ENCODE results near the gene DNAJC18. TPM values are rescaled to one million over a fixed set of nuclear protein-coding genes. Genes with fewer than 3 reads are reported as not detected.
A peak's percentile ranks its signal among the peaks of the same experiment; 100 is the strongest.
"Not testable (repeated sequence)": the region's sequence is repeated elsewhere in the genome, so short reads cannot be mapped to it uniquely, and the experiment has no call there.

The DNAJC18 gene
- polyA plus RNA-seq (2012; ENCODE audit: insufficient read depth, insufficient read length), result 18.7 TPM

DNA sequence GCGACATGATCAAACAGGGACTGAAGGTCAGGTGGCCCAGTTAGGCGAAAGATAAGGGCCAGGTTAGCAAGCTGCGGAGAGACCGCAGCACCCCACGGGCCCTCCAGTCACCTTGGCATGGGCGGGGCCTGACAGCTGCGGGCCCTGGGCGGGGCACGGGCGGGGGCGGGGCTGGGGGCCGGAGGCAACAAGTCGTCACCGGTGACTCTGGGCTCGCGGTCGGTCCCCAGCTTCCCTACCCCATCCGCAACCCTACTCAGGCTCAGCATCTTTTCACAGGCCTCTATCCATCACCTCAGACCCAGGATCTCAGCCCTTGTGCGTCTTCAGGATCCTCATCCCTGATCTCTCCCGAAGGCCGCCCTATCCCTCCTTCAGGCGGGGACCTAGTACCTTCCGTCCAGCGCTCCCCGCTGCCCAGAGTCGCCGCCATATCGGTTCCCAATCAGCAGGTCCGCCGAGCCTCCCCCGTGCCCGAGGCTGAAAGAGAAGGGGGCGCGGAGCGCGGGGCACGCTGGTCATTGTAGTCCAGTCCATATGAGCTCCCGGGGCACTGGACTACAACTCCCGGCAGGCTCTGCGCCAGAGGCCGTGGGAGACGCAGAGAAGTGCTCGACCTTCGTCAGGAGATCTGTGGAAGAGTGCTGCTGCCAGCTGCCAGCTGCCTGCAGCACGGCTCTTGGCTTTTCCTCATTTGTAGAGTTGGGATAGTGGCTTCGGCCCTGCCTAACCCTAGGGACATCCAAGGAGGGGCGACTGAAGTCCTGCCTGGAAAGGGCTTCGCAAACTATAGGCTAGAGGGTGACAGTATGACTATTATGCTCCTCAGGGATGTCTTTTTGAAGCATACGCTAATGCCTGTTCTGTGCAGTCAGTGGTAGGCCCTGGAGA is at the start of gene DNAJC18:
Gene DNAJC18, minus strand, starts transcription at position 513 of the 891 bp plus-strand sequence. Its CDS starts 80 bp downstream, at position 433.
- peak; percentile 76 for DNase-seq (ENCODE audit: low read depth, low spot score)
- peak within 1 kb of the TSS; percentile 93 for H3K4me3 ChIP-seq (ENCODE audit: low read length)

DNA sequence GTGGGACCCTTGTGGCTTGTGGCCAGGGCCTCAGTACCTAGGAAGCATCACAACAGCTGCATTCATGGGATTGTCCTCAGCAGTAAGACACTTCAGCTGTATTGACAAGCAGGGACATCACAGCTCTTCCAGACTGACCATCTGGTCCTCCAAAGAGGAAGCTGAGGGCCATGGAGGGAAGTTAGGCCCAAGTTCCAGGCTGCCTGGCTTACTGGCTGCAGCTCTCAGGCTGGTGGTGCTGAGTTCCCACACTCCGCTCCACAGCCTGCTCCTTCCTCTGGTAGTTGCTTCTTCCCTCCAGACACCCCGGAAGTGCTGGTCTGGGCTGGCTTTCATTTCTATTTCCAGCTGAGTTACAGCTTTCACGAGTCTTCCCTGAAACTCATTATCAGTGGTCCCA is 48.9 kb upstream of the DNAJC18 start:
- no peak for DNase-seq (ENCODE audit: low read depth, low spot score)
- H3K4me3 ChIP-seq (ENCODE audit: low read length), result no peak overlapping the region

DNA sequence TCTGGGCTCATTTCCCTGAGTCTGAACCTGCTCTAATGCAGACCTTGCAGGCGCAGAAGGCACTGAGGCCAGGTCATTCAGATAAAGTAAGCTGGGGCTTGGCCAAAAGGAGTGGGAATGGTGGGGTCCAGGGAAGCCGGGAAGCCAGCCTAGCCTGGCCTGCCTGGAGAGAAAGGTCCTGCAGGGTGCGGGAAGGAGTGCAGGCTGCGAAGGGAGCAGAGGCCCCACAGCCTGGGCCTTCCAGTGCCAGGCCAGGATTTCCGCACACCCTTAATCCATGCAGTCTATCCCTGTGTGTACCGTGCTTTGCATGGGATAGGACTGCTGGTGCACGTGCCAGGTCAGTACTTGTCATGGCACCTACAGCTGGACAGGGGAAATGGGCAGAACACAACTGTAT is 46.9 kb upstream of the DNAJC18 start:
- no peak overlapping the region for H3K4me3 ChIP-seq (ENCODE audit: low read length)
- DNase-seq (ENCODE audit: low read depth, low spot score), result no peak

DNA sequence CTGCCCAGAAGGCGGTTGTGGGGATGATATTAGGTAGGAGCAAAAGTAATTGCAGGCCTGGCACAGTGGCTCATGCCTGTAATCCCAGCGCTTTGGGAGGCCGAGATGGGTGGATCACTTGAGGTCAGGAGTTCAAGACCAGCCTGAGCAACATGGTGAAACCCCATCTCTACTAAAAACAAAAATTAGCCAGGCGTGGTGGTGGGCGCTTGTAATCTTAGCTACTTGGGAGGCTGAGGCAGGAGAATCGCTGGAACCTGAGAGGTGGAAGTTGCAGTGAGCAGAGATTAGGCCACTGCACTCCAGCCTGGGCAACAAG is 43.5 kb upstream of the DNAJC18 start:
- peak overlapping the region; percentile 72 for H3K4me3 ChIP-seq (ENCODE audit: low read length)
- DNase-seq (ENCODE audit: low read depth, low spot score), result not testable (repeated sequence)

DNA sequence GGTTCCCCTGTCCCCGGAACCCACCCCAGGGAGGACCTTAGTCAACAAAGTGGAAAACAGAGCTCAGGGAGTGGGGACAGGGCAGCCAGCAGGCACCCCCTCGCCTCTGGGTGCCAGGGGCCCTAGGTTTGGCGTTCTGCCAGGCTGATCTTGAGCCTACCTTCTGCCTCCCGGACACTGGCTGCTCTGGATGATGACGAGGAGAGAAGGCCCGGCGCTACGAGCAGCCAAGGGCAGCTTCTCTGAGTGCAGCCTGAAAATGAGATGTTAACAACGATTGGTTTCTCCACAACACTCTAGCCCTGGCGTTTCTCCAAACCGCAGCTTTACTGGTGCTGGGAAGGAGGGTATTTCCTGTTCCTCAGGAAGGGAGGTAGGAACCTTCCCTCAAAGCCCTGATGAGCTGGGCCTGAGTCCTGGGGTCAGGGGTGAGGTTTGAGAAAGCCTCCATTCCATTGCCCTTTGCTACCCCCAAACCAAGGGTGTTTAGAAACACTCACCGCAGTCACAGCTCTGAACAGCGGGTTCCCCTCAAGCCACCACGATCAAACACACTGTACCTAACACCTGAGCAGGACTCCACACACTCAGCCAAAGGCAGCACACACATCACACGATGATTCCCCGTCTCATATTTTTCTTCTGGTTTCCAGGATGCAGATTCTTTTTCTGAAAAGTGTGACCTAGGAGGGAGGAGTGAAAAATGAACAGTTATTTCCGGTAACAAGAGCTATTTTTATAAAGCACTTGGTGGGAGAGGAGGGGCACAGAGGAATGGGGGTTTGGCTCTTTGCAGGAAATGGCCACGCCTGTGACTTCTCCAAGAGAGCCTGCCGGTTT is 42.9 kb upstream of the DNAJC18 start, which contains the start of gene STING1:
Gene STING1, minus strand, starts transcription at position 709 of the 840 bp plus-strand sequence. CDS start 1,054 bp downstream, outside the sequence.
- DNase-seq (ENCODE audit: low read depth, low spot score), result peak; percentile 92

DNA sequence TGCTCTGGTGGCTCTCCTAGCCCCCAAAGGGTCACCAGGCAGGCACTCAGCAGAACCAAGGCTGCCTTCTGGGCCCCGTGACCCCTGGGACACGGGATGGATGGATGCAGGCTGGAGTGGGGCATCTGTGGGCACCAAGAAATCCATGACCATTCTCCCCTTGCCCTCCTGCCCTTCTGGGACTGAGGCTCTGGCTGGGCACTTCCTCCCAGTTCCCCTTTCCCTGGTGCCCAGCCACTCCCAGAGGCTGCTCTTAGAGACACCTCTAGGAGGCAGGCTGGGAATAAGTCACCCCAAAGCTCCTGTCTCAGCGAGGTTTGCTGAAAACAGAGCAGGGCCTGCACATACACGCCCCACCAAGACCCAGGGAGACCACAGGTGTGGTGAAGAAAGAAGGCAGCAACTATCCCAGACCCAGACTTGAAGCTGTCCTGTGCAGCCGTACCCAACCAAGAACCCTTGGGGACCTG is 42.3 kb upstream of the DNAJC18 start:
- peak overlapping the region; percentile 72 for H3K4me3 ChIP-seq (ENCODE audit: low read length)
- DNase-seq (ENCODE audit: low read depth, low spot score), result no peak

More for the DNA sequence above, 42.9 kb upstream of the DNAJC18 start, which contains the start of gene STING1:
- peak within 1 kb of the TSS; percentile 72 for H3K4me3 ChIP-seq (ENCODE audit: low read length)

DNA sequence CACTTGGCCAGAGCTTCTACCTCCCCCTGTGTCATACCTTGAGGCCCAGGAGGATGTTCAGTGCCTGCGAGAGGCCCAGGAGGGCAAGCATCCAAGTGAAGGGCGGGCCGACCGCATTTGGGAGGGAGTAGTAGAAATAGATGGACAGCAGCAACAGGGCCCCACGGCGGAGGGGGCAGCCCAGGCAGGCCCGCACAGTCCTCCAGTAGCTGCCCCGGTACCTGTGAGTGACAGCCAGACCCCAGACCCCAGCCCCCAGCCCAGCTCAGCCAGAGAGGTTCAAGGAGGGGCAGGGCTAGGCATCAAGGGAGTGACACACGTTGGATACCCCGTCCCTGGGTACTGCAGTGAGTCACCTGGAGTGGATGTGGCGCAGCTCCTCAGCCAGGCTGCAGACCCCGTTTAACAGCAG is 41.8 kb upstream of the DNAJC18 start:
- H3K4me3 ChIP-seq (ENCODE audit: low read length), result peak overlapping the region; percentile 72
- DNase-seq (ENCODE audit: low read depth, low spot score), result no peak

DNA sequence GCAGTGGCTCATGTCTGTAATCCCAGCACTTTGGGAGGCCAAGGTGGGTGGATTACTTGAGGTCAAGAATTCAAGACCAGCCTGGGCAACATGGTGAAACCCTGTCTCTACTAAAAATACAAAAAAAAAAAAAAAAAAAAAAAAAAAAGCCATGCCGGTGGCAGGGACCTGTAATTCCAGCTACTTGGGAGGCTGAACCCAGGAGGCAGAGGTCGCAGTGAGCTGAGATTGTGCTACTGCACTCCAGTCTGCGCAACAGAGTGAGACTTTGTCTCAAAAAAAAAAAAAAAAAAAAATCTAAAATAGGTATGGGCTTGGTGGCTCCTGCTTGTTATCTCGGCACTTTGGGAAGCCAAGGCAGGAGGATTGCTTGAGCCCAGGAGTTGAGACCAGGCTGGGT is 40.4 kb upstream of the DNAJC18 start:
- H3K4me3 ChIP-seq (ENCODE audit: low read length), result not testable (repeated sequence)

DNA sequence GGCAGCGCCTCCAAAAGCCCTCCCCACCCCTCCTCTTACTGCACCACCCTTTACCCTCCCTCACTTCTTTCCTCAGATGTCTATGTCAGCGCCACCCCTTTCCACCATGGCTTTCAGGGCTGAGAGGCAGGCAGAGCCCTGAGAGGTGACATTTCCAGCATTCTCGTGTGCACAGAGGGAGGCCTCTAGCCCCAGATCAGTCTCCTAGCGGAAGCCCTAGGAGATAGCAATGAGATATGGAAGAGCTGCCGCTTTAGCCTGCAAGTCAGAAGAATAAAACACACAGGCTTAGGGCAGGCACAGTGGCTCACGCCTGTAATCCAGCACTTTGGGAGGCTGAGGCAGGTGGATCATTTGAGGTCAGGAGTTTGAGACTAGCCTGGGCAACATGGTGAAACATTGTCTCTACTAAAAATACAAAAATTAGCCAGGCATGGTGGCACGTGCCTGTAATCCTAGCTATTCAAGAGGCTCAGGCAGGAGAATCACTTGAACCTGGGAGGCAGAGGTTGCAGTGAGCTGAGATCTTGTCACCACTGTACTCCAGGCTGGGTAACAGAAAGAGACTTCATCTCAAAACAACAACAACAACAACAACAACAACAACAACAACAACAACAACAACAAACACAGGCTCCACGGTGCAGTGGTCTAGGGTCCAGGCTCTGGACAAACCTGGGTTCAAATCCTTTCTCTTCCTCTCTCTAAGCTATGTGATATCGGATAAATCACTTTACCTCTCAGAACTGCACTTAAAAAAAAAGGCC is 39.5 kb upstream of the DNAJC18 start:
- DNase-seq (ENCODE audit: low read depth, low spot score); H3K4me3 ChIP-seq (ENCODE audit: low read length): not testable (repeated sequence)

More for the DNA sequence above, 40.4 kb upstream of the DNAJC18 start:
- DNase-seq (ENCODE audit: low read depth, low spot score), result not testable (repeated sequence)

DNA sequence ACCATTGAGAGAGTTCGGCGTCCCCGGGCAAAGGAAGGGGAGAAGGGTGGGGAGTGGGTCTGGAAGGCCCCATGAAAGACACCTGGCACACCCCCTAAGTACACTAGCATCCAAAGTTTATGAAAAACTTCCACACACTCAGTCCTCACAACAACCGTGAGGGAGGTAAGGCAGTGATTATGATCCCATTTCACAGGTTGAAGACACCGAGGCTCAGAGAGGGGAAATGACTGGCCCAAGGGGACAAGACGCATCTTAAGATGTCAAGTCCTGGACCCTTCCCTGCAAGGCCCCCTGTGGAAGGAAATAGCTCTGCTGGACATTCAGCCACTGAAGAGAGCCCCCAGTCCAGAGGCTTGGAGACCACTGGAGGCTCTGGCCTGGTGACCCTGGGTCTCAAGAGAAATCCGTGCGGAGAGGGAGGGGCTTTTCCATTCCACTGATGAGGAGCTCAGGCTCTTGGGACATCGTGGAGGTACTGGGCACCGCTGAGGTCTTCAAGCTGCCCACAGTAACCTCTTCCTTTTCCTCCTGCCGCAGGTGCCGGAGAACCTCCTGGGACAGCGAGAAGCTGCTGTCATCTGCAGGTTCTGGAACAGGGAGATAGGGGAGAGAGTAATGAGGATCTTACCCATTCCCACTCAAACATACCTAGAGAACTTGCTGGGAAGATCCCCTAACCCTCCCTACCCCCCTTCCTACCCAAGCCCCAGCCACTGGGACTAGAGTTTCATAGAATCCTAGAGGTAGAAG is 36.7 kb upstream of the DNAJC18 start:
- H3K4me3 ChIP-seq (ENCODE audit: low read length), result peak overlapping the region; percentile 40; the same call in 1 of the 2 replicates
- no peak for DNase-seq (ENCODE audit: low read depth, low spot score)

DNA sequence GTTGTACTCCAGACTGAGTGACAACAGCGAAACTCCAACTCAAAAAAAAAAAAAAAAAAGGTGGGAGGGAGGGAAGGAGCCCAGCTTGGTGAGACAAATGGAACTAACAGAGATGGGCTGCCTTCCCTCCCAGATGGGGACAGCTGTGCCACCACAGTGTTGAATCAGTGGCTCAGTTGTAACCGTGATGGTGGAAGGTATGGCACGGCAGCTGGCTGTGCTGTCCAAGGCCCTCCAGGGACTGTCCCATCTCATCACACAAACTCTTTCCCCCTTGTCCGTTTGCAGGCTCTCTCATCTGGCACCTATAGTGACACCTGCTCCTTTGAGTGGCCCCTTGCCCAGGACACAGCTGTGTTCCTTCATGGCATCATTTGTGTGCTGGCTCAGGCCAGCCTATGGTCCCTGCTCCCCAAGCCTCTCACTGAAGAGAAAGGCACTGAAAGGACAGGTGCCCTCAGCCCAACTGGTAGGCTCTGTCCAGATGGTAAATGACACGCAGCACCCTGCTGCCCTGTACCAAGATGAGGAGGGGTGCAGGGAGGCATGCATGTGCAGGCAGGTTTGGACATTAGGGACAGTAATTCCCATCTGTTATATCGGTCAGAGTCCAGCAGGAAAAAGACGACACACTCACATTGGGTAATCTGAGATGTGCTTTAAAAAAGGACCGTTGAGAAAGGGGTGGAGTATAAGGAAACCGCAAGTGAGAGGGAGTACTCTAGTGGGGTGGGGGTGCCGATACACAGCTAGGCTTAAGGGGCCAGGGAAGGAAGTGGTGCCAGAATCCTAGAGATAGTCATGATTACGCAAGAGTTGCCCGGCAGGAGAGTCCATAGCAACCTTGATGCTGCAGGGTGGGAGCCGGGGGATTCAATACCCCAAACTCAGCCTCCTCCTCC is 35.8 kb upstream of the DNAJC18 start:
- peak overlapping the region; percentile 40 for H3K4me3 ChIP-seq (ENCODE audit: low read length)

DNA sequence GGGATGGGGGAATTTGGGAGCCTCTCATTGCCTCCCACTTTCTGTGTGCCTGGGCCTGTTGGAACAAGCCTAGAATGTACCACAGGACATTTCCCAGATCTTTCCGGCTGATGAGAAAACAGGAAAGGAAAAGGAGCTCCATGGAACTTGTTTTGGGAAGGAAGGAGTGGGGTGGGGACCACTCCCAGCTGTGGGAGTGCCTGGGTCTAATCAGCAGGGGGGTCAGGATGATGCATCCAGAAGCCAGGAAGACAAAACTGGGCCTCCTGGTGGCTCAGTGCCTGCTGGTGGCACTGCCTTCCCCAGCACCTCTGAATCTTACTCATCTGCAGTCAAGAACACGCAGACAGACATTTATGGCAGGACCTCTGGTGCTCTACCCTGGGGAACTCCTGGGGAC is 34.2 kb upstream of the DNAJC18 start:
- H3K4me3 ChIP-seq (ENCODE audit: low read length), result no peak overlapping the region
- DNase-seq (ENCODE audit: low read depth, low spot score), result no peak

More for the DNA sequence above, 35.8 kb upstream of the DNAJC18 start:
- peak; percentile 90 for DNase-seq (ENCODE audit: low read depth, low spot score)

DNA sequence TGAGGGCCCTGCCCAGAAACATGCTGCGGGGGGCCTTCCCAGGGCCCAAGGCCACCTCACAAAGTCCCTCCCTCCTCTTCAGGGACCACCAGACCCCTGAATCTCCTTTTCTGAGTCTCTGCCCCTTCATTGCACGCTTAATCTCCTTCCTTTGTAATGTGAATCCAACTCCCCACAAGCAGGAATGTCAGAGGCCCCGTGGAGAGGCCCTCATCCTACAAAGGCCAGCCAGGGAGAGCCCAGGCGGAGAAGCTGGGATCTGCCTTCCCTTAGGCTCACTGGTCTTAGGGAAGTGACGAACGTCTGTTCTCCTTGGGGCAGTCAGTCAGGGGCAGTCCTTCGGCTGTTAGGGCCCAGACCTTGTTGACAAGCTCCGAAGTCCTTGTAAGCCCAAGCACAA is 33.8 kb upstream of the DNAJC18 start:
- no peak for DNase-seq (ENCODE audit: low read depth, low spot score)
- no peak overlapping the region for H3K4me3 ChIP-seq (ENCODE audit: low read length)

DNA sequence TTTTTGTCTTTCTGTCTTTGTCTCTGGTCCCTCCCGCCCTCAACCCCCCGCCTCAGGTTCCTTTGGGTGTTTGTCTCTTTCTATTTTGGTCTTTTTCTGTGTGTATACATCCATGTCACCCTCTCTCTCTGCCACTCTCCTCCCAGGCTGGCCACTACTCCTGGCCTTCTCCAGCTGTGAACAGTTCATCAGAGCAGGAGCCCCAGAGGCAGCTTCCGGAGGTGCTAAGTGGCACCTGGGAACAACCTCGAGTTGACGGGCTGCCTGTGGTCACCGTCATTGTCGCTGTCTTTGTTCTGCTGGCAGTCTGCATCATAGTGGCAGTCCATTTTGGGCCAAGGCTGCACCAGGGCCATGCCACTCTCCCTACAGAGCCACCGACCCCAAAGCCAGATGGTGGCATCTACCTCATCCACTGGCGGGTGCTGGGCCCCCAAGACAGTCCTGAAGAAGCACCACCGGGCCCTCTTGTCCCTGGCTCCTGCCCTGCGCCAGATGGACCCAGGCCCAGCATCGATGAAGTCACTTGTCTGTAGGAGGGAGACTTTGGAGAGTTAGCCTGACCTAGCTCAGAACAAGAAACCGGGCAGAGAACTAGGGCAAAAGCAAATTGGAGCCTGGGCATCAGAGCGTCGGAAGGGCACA is 33.2 kb upstream of the DNAJC18 start:
- peak overlapping the region; percentile 57 for H3K4me3 ChIP-seq (ENCODE audit: low read length)
- DNase-seq (ENCODE audit: low read depth, low spot score), result peak; percentile 65

DNA sequence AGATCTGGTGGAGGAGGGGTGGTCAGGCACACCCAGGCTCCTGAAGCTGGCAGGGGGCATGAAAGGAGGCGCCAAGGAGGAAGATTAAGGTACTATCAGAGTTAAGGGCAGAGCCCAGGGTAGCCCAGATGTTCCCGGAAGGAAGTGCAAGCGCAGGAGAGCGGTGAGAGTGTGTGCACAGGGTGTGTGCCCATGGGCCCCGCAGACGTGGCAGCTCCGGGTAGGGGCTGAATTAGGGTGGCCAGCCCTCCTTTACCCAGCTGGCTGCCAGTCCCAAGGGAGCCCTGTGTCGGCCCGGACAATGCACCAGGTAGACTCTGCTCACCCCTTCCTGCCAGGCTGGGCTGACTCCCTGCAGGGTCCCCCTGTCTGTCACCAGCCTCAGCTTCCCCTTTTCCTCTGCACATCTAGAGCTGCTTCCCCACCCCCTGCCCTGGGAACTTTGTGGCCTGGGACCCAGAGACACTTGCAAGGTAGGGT is 31.5 kb upstream of the DNAJC18 start, which contains the start of gene SMIM33:
Gene SMIM33, plus strand, starts transcription at position 184 of the 480 bp plus-strand sequence. Its CDS starts 118 bp downstream, at position 302.
- peak within 1 kb of the TSS; percentile 57 for H3K4me3 ChIP-seq (ENCODE audit: low read length)
- peak; percentile 58 for DNase-seq (ENCODE audit: low read depth, low spot score)

DNA sequence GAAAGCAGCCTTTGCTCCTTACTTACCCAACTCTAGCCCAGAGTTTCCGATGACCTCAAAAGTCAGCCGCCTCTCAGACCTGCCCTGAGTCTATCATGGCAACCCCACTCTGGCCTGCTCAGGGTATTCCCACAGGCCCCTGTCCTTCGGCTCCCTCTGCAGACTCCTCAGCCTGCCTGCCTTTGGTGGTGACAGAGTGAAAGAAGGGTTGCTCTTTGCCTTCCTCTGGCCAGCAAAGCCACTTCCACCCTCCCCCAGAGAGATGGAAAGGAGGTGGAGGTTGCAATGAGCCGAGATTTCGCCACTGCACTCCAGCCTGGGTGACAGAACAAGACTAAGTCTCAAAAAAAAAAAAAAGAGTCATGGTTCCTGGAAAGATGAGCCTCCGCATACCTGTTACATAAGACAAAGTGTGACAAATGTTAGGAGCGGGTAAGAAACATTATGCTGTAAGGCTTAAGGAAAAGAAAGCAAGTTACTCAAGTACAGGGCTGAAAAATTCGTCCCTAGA is 29.2 kb upstream of the DNAJC18 start:
- DNase-seq (ENCODE audit: low read depth, low spot score), result no peak
- H3K4me3 ChIP-seq (ENCODE audit: low read length), result no peak overlapping the region
